22Rv1 (cell line): ENCODE measurements around the gene ATXN1.

Experiments
- H3K27ac ChIP-seq: fragments of 450-650 bp; 2 replicates; pipeline ENCODE4 v1.5.1; 2017
- ZFX ChIP-seq: fragments of 450-650 bp; IDR thresholded peaks from 2 replicates; pipeline ENCODE4 v1.6.1; 2017; ENCODE audit warnings: antibody characterized with exemption, borderline replicate concordance
- TF ChIP-seq, protein P1 (sequence below): fragments of 450-650 bp; IDR thresholded peaks from 2 replicates; pipeline ENCODE4 v1.5.1; 2017; ENCODE audit warnings: mild to moderate bottlenecking

Gene ATXN1

DNA sequence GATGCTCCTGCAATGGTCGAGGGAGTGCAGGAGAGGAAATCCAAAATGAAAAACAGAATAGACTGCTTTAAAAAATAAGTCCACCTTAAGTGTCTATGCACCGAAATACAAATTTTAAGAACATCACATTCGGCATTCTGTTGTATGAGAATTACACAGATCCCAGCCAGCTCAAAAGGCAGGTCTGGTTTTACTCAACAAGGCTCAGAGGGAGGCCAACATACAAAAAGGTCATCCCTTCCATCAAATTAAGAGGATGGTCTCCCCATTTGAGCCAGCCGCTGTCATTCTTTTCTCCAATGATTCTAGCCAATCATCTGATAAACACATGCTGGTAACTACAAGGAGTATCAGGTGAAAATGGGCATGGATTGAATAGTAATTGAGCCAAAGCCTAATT lies 7.9 kb downstream of the ATXN1 start:
- H3K27ac ChIP-seq: no peak overlapping the region
- TF ChIP-seq ZFX: no peak
- TF ChIP-seq, protein P1, sequence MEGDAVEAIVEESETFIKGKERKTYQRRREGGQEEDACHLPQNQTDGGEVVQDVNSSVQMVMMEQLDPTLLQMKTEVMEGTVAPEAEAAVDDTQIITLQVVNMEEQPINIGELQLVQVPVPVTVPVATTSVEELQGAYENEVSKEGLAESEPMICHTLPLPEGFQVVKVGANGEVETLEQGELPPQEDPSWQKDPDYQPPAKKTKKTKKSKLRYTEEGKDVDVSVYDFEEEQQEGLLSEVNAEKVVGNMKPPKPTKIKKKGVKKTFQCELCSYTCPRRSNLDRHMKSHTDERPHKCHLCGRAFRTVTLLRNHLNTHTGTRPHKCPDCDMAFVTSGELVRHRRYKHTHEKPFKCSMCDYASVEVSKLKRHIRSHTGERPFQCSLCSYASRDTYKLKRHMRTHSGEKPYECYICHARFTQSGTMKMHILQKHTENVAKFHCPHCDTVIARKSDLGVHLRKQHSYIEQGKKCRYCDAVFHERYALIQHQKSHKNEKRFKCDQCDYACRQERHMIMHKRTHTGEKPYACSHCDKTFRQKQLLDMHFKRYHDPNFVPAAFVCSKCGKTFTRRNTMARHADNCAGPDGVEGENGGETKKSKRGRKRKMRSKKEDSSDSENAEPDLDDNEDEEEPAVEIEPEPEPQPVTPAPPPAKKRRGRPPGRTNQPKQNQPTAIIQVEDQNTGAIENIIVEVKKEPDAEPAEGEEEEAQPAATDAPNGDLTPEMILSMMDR: no peak

DNA sequence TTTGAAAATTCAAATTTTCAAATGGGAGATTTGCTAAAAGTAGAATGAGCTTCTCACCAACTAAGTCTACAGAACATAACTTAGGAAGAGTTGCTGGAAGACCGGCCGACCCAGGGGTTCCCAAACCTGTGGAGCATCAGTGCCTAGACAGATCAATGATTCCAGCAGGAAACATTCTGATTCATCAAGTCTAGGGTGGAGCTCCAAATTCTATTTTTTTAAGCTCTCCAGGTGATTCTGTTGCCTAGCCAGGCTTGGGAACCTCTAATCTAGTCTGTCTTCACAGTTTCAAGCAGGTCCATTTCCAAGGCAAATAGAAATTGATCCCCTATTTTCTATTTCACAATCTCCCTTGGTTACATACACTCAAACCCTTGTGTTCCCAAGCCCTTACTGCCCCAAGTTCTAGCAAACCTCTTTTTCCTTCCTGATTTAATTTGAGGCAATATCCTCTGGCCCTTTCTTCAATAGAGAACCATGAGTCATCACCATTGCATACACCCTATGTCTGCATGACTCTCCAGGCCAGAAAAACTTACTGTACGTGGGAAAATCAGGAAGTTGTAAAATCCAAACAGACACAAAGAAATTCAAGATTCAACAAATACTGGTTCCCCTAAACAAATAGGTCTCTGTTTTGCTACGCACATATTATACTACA lies 8.9 kb downstream of the ATXN1 start:
- TF ChIP-seq, protein P1: no peak
- TF ChIP-seq ZFX: no peak
- H3K27ac ChIP-seq: no peak overlapping the region

DNA sequence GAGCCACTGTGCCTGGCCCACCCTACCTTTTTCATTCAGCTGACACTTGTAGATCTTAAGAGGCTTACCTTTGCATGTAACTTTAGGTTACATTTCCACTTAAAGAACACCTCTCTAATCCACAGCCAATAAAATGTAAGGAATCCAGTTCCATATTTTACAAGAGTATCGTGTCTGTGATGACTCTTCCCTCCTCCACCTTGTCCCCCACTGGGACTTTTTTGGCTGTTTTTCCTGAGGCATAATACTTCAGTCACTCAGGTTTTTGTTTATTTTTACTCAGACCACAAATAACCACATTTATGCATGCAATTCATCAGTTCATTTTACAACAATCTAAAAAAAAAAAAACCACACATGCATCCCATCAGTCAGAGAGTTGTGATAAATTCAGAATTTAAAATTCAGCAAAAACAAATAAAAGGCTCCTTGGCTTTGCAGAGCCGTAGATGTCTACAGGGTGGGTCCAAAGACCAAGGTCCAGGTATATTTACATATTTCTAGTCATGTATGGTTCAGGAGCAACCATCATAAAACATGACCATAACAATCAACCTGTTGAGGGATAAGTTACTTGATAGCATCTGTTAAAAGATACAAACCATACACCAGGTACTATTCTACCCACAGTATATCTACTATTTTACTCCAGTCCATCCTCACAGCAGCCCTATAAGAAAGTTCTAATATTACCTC lies 9.9 kb downstream of the ATXN1 start:
- no peak overlapping the region for H3K27ac ChIP-seq
- TF ChIP-seq ZFX: no peak
- TF ChIP-seq, protein P1: no peak

DNA sequence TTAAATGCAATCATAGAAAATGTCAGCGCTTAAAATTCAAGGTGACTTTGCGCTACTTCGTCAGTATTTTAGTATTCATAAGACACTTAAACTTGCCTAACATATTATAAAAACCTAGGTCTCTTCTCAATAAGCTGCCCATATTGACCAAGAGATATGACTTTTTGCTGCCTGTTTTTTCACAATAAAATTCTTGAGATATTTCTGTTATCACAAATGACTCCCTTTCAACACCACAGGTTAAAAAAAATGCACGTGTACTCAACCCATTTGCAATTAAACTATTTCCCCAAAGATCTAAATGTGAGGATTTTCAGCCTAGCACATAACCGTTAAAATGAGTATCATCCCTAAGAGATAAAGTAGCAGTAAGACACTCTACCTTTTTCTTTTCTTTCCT lies 10.7 kb downstream of the ATXN1 start:
- no peak overlapping the region for H3K27ac ChIP-seq
- TF ChIP-seq ZFX: no peak
- TF ChIP-seq, protein P1: no peak

DNA sequence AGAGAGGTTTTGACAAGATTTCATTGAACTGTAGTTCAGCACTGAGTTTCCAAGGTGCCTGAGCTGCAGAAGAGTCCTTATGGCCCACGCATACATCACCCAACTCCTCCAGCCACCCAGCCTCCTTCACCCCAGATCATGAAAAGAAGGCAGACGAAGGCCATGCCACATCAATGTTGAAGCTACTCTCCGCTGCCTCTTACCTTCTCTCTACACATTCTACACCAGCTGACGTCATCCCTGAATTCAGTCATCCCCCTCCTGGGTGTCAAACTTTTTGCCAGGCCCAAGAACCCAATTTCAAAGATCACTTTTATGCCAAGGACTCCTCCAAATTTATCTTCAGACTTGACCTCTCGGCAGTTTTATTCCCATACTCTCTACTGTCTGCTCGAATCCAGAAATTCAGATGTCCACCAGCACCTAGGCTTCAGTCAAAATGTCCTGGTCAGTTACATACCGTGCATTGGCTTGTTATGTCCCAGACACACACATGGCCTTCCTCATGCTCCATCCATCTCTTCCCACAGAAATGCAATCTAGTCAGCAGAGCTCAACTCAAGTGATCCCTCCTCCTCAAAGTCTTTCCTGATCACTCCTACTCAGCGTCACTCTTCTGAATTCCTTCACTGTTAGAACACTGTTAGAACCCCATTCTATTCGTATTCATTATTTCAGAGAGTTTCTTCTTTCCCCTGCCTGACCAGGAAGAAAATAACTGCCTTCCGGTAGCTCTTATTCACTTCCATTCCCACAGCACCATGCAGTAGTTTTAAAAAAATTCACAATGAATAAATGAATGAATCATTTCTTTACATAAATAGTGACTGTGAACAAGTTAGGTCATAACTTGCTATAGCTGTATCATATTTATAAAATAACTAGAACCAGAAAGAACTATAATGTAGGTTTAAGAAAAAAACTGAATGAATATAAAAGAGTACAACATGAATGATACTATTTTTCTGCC lies 11.5 kb downstream of the ATXN1 start:
- TF ChIP-seq, protein P1: no peak
- no peak for TF ChIP-seq ZFX
- H3K27ac ChIP-seq: no peak overlapping the region

DNA sequence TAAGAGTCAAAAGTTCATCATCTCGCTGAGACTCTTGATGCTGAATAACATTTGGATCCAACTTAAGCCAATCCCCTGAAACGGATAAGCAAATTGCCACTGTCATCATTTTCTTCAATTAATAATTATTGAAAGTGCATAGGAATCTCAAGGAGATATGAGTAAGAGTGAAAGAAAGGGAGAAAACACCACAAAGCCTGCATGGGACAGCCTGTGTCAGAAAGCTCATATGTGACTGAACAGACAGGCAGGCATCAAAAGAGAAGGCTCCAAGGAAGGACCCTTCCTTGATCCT lies 13.3 kb downstream of the ATXN1 start:
- no peak overlapping the region for H3K27ac ChIP-seq

More for the DNA sequence above, 13.3 kb downstream of the ATXN1 start:
- TF ChIP-seq ZFX: no peak
- TF ChIP-seq, protein P1: no peak
